ENCODE results near the gene RAB37. TPM values are rescaled to one million over a fixed set of nuclear protein-coding genes. Genes with fewer than 3 reads are reported as not detected.

RAB37 gene
- polyA plus RNA-seq, 1 experiment, result 0.12 TPM

DNA sequence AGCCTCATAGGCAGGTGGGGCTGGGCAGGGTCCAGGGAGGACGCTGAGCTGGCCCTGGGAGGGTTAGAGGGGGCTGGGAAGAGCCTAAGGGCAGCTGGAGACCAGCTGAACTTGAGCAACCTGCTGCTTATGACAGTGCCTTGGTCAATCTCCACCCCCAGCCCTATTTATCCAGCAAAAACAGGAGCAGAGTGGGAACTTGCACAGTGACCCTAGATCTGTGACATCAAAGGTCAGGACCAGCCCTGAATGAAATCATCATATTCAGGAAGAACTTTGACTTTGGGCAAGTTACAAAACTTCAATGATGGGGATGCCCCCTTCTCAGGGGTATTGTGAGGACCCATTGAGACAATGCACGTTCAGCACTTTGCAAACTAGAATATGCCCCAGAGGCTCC, 33.7 kb upstream of the RAB37 start:
- POLR2A ChIA-PET, result no interaction called here
- CTCF ChIA-PET, result no interaction called here
- no peak overlapping the region for H3K4me3 ChIP-seq (ENCODE audit: low read depth, low read length)

DNA sequence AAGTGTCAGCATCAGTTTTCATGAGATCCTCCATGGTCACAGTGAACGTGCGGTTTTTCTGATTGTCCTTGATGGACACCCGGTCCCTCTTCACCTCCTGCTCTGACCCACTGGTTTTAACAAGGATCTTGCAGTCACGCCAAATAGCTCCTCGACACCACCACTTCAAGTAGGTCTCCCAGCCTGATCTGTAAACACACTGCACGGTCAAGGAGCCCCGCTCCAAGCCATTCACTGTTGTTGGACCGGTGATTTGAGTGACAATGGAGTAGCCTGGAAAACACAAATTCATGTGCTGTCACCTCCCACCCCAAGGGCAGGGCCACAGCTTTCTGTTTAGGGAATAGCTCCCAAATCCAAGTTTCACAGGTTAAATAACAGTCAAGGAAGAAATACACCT, 32.5 kb upstream of the RAB37 start:
- DNase-seq (ENCODE audit: low read depth), result no peak
- TF ChIP-seq, protein P1, sequence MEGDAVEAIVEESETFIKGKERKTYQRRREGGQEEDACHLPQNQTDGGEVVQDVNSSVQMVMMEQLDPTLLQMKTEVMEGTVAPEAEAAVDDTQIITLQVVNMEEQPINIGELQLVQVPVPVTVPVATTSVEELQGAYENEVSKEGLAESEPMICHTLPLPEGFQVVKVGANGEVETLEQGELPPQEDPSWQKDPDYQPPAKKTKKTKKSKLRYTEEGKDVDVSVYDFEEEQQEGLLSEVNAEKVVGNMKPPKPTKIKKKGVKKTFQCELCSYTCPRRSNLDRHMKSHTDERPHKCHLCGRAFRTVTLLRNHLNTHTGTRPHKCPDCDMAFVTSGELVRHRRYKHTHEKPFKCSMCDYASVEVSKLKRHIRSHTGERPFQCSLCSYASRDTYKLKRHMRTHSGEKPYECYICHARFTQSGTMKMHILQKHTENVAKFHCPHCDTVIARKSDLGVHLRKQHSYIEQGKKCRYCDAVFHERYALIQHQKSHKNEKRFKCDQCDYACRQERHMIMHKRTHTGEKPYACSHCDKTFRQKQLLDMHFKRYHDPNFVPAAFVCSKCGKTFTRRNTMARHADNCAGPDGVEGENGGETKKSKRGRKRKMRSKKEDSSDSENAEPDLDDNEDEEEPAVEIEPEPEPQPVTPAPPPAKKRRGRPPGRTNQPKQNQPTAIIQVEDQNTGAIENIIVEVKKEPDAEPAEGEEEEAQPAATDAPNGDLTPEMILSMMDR (IDR thresholded peaks at IDR 0.05; ENCODE audit: insufficient read depth, low read depth, low read length), result no peak
- no peak overlapping the region for H3K4me3 ChIP-seq (ENCODE audit: low read depth, low read length)
- ChIA-PET CTCF (no interaction called here), POLR2A (no interaction called here)
- H3K27me3 ChIP-seq (ENCODE audit: control insufficient read depth, insufficient read depth, low read length), result no peaks in the 10 kb centered on the region
- no peaks in the 10 kb centered on the region for H3K36me3 ChIP-seq (ENCODE audit: control insufficient read depth, insufficient read depth, low read length)

More for the DNA sequence above, 33.7 kb upstream of the RAB37 start:
- TF ChIP-seq, protein P1 (IDR thresholded peaks at IDR 0.05; ENCODE audit: insufficient read depth, low read depth, low read length), result no peak
- no peaks in the 10 kb centered on the region for H3K36me3 ChIP-seq (ENCODE audit: control insufficient read depth, insufficient read depth, low read length)
- H3K27me3 ChIP-seq (ENCODE audit: control insufficient read depth, insufficient read depth, low read length), result no peaks in the 10 kb centered on the region
- no peak for DNase-seq (ENCODE audit: low read depth)

DNA sequence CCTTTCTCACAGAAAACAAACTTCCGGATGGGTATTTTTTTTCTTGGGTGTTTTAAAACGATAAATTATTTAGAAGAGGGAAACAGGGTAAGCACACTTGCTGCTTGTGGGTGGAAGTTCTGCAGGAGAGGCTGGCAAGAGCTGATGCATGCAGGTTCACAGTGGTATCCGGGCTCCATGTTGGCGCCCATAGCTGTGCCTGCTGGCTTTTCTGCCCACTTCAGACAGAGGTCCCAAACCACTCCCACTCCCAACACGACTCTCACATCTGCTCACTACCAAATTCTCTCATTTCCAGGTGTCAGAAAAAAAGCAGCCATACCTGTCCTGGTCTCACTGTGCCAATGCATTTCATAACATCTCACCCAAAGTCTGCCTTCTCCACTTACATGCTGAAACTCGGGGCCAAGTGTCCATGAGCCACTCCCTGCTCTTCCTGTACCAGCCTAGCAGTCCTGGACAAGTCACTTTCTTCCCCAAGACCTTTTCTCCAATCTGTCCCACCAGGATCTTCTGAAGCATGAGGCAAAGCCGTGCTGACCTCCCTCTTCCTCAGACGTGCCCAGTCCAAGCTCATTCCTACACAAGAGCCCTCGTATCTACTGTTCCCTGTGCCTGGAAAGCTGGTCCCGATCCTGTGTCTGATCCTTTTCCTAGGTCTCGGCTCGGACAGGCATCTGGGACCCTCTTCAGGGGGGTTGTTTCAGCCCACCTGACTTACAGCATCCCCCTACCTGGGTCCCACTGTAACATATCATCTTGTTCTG, 25.8 kb upstream of the RAB37 start:
- no peak for DNase-seq (ENCODE audit: low read depth)
- Histone ChIP-seq H3K4me3 (ENCODE audit: low read depth, low read length) (no peak overlapping the region), H3K27me3 (ENCODE audit: control insufficient read depth, insufficient read depth, low read length) (peaks cover 1% of the 10 kb centered on the region; the same call in 1 of the 2 replicates), H3K36me3 (ENCODE audit: control insufficient read depth, insufficient read depth, low read length) (no peaks in the 10 kb centered on the region)
- TF ChIP-seq, protein P1 (IDR thresholded peaks at IDR 0.05; ENCODE audit: insufficient read depth, low read depth, low read length), result no peak
- POLR2A ChIA-PET, result no interaction called here
- CTCF ChIA-PET, result no interaction called here

DNA sequence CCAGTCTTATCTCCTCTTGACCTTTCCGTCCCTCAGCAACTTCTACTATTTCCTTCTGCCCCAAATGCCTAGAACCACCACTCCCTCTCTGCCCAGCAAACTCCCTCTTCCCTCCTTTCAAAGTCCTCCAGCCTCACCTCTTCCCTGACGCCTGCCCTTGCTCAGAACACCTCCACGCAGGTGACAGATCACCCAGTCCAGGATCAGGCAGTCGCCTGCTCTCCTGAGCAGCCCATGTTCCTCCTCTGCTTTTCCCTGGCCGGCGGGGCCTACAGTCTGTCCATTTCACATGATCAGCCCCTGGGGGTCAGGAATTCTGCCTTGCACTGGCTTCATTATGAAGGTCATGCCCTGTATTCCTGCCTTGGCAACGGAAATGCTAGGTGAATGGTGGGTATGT, 24.8 kb upstream of the RAB37 start:
- Histone ChIP-seq H3K4me3 (ENCODE audit: low read depth, low read length) (no peak overlapping the region), H3K27me3 (ENCODE audit: control insufficient read depth, insufficient read depth, low read length) (peaks cover 1% of the 10 kb centered on the region; the same call in 1 of the 2 replicates), H3K36me3 (ENCODE audit: control insufficient read depth, insufficient read depth, low read length) (no peaks in the 10 kb centered on the region)
- TF ChIP-seq, protein P1 (IDR thresholded peaks at IDR 0.05; ENCODE audit: insufficient read depth, low read depth, low read length), result no peak
- ChIA-PET CTCF (interaction anchor here (0.6 kb wide), 1 partner anchor 215 kb away, joined by 3 read pairs; no protein-coding TSS in a partner anchor), POLR2A (no interaction called here)
- no peak for DNase-seq (ENCODE audit: low read depth)

DNA sequence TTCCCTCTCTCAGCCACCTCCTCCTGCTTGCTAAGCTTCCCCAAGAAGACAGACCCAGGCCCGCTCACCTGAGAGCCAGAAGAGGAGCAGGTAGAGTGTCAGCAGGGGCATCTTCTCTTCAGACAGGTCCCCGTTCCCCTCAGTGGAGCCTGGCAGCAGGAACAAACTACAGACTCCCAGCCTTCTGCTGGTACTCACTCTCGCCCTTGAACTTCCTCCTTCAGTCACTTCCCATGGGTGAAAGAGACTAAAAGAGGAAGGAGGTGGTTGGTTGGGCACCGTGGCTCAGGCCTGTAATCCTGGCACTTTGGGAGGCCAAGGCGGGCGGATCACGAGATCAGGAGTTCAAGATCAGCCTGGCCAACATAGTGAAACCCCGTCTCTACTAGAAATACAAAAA, 24.3 kb upstream of the RAB37 start, which contains the start of gene CD300LF:
Gene CD300LF (minus strand): TSS at position 168 of the 400 bp plus-strand sequence. CDS start 57 bp downstream, at position 111.
- DNase-seq (ENCODE audit: low read depth), result no peak
- ChIA-PET POLR2A (no interaction called here), CTCF (no interaction called here)
- H3K36me3 ChIP-seq (ENCODE audit: control insufficient read depth, insufficient read depth, low read length), result no peaks in the 10 kb centered on the region
- no peak within 1 kb of the TSS for H3K4me3 ChIP-seq (ENCODE audit: low read depth, low read length)
- peaks cover 1% of the 10 kb centered on the region; the same call in 1 of the 2 replicates for H3K27me3 ChIP-seq (ENCODE audit: control insufficient read depth, insufficient read depth, low read length)
- TF ChIP-seq, protein P1 (IDR thresholded peaks at IDR 0.05; ENCODE audit: insufficient read depth, low read depth, low read length), result no peak
